ENCODE measurements around the gene BRCC3.

BRCC3 gene

DNA sequence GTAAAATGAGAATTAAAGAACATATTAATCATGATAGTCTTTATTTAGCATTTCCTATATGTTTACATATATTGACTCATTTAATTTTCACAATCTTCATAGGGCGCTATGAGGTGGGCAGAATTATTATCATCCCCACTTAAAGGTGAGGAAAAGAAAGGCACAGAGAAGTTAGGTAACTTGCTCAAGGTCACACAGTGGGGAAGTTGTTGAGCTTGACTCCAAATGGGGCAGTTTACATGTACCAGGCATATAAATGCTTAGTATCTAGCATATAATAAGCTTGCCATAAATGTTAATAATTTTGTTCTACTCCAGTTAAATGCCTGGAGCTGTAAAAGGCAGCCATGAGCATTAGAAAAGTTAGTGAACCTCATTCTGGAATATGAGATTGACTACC is 1.9 kb upstream of the BRCC3 start:
- DNase-seq: no peak
- Histone ChIP-seq H3K9me3 (no peaks in the 10 kb centered on the region), H3K4me1 (no peaks in the 10 kb centered on the region), H3K36me3 (no peaks in the 10 kb centered on the region), H3K4me3 (ENCODE audit: low read depth, low read length) (peak overlapping the region; percentile 76; the same call in 1 of the 2 replicates), H3K27me3 (no peaks in the 10 kb centered on the region)
- TF ChIP-seq, protein P1, sequence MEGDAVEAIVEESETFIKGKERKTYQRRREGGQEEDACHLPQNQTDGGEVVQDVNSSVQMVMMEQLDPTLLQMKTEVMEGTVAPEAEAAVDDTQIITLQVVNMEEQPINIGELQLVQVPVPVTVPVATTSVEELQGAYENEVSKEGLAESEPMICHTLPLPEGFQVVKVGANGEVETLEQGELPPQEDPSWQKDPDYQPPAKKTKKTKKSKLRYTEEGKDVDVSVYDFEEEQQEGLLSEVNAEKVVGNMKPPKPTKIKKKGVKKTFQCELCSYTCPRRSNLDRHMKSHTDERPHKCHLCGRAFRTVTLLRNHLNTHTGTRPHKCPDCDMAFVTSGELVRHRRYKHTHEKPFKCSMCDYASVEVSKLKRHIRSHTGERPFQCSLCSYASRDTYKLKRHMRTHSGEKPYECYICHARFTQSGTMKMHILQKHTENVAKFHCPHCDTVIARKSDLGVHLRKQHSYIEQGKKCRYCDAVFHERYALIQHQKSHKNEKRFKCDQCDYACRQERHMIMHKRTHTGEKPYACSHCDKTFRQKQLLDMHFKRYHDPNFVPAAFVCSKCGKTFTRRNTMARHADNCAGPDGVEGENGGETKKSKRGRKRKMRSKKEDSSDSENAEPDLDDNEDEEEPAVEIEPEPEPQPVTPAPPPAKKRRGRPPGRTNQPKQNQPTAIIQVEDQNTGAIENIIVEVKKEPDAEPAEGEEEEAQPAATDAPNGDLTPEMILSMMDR (IDR thresholded peaks at IDR 0.05; ENCODE audit: low read depth, low read length): no peak

DNA sequence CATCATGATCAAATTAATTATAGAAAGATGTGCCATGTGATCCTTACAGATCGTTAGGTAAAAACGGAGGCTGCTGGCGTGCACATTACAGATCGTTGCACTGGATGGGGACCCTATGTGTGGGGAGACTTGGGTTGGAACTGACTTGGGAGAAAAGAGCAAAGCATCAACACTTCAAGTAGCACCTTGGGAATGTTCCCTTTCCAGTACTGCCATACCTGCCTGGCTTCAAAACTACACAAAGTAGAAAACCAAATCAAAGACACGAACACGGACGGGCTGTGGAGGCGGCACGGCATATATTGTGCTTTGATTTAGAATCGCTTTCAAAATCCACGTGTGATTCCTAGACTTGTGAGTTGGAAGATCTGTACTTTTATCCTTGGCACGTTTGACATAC is 1.3 kb upstream of the BRCC3 start:
- Histone ChIP-seq H3K4me3 (ENCODE audit: low read depth, low read length) (peak overlapping the region; percentile 76), H3K27me3 (no peaks in the 10 kb centered on the region), H3K4me1 (no peaks in the 10 kb centered on the region), H3K9me3 (no peaks in the 10 kb centered on the region), H3K36me3 (no peaks in the 10 kb centered on the region)
- TF ChIP-seq, protein P1 (IDR thresholded peaks at IDR 0.05; ENCODE audit: low read depth, low read length): no peak
- DNase-seq: no peak

GRCh38 chrX:155070663-155070974 is 689 bp upstream of the BRCC3 start:
- H3K4me3 ChIP-seq (ENCODE audit: low read depth, low read length): peak overlapping the region; percentile 76
- H3K9me3 ChIP-seq: no peaks in the 10 kb centered on the region
- H3K27me3 ChIP-seq: no peaks in the 10 kb centered on the region
- DNase-seq: no peak
- TF ChIP-seq, protein P1 (IDR thresholded peaks at IDR 0.05; ENCODE audit: low read depth, low read length): no peak
- H3K4me1 ChIP-seq: no peaks in the 10 kb centered on the region
- H3K36me3 ChIP-seq: no peaks in the 10 kb centered on the region

DNA sequence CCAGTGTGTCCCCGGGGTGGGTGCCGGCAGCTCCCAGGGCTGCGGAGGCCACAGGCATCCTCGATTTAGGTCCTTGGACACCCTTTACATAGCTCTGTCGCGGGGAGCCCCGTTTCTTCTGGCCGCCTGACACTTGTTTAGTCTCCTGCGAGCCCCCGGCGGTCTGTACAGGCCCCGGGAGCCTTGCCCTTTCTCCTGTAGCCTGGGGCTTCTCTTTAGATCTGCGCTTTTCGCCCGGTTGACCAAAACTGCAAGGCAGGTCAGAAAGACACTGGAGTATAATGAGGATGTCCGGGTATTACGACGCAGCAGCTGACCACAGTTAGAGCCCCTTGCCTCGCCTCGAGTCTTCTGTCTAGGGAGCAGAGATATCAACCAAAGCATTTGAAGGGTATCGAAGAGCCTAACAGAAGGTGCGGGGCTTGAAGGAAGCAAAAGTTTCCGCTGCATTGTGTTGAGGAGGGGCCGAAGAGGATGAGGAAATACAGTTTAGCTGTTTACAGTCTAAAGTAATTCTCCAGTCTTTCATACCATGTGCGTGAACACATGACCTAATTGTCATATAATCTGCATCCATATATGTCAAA is 479 bp downstream of the BRCC3 start:
- H3K36me3 ChIP-seq: no peaks in the 10 kb centered on the region
- H3K9me3 ChIP-seq: no peaks in the 10 kb centered on the region
- H3K4me3 ChIP-seq (ENCODE audit: low read depth, low read length): peak overlapping the region; percentile 84
- DNase-seq: no peak
- no peaks in the 10 kb centered on the region for H3K4me1 ChIP-seq
- H3K27me3 ChIP-seq: no peaks in the 10 kb centered on the region
- TF ChIP-seq, protein P1 (IDR thresholded peaks at IDR 0.05; ENCODE audit: low read depth, low read length): no peak

- no peaks in the 10 kb centered on the region for H3K9me3 ChIP-seq
- H3K27me3 ChIP-seq: no peaks in the 10 kb centered on the region
- DNase-seq: peak; percentile 45
- no peaks in the 10 kb centered on the region for H3K36me3 ChIP-seq
- TF ChIP-seq, protein P1 (IDR thresholded peaks at IDR 0.05; ENCODE audit: low read depth, low read length): peak; percentile 42
- no peak overlapping the region for H3K4me3 ChIP-seq (ENCODE audit: low read depth, low read length)
- H3K4me1 ChIP-seq: no peaks in the 10 kb centered on the region
Observed at GRCh38 chrX:155086202-155086840, 15.0 kb downstream of the BRCC3 start.

DNA sequence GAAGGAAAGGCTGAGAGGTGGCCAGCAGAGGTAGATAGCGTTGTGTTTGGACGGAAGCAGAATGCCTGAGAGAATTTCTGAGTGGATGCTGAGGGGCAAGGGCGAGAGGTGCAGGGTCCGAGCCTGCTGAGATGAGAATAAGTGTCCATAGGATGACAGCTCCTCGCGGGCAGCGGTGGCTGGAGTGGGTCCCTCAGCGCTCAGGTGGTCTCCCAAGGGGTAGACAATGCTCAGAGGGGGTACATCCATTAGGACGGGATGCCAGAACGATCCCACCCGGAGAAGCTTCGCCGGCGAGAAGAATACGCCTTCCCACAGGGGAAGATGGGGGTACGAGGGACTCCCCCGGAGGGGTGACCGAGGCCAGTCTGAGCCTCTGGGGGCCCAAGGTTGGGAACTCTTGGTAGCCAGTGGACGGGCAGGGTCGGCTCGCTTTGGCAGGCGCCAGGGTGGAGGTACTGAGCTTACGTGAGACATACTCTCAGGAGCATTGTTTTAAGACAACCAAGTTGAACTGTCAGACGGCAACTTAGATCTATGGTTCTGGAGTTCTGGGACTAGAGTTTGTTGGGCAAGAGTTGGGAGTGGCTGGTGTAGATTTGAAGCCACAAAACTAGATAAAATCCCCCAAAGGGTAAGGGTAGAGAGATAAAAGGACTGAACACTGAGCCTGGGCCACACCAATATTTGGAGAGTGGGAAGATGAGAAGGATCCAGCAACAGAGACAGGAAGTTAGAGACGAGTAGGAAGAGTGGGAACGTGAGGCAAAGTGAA is 15.8 kb downstream of the BRCC3 start:
- Histone ChIP-seq H3K4me1 (no peaks in the 10 kb centered on the region), H3K9me3 (no peaks in the 10 kb centered on the region), H3K27me3 (no peaks in the 10 kb centered on the region), H3K4me3 (ENCODE audit: low read depth, low read length) (no peak overlapping the region), H3K36me3 (no peaks in the 10 kb centered on the region)
- TF ChIP-seq, protein P1 (IDR thresholded peaks at IDR 0.05; ENCODE audit: low read depth, low read length): no peak
- no peak for DNase-seq
